ENCODE data around the gene PTHLH. TPM values are rescaled to one million over a fixed set of nuclear protein-coding genes. Genes with fewer than 3 reads are reported as not detected.

Gene PTHLH
- total RNA-seq, 1 experiment from 2014 or later, result 1.6 TPM

- Histone ChIP-seq H3K4me3 (no peak overlapping the region), H2AFZ (no peak overlapping the region), H3K9me2 (ENCODE audit: insufficient read depth) (no peaks in the 10 kb centered on the region), H3K27ac (no peak overlapping the region), H3K36me3 (ENCODE audit: low read depth) (no peaks in the 10 kb centered on the region), H3K79me2 (ENCODE audit: low read depth) (no peaks in the 10 kb centered on the region), H3F3A (ENCODE audit: insufficient read depth, low read depth) (no peaks in the 10 kb centered on the region; the same call in 1 of the 2 replicates), H3K27me3 (ENCODE audit: insufficient read depth, low read depth) (no peaks in the 10 kb centered on the region), H3K4me2 (no peak overlapping the region), H4K20me1 (ENCODE audit: insufficient read depth) (no peaks in the 10 kb centered on the region), H3K4me1 (replicated peaks; ENCODE audit: insufficient read depth) (no peaks in the 10 kb centered on the region), H3K9me3 (ENCODE audit: insufficient read depth, low read depth) (no peaks in the 10 kb centered on the region)
- CTCF ChIA-PET, result interaction anchor here (0.6 kb wide), 1 partner anchor 38 kb away, joined by 5 read pairs; no protein-coding TSS in a partner anchor
- intact Hi-C loops (cut with micrococcal nuclease; ENCODE audit: unreplicated experiment), result no loop called here
- no TSS peak for BruUV-seq (replicated peaks)
- TF ChIP-seq CTCF (conservative IDR thresholded peaks at IDR 0.05) (no peak), EZH2 (IDR thresholded peaks at IDR 0.05; ENCODE audit: low read depth) (no peak)
- POLR2A ChIA-PET (ENCODE audit: unreplicated experiment), result no interaction called here
- DNase-seq, result no peak
Observed at GRCh38 chr12:27940245-27940644, 32.3 kb downstream of the PTHLH start.

- Histone ChIP-seq H3K36me3 (ENCODE audit: low read depth) (no peaks in the 10 kb centered on the region), H3K79me2 (ENCODE audit: low read depth) (no peaks in the 10 kb centered on the region), H3K27me3 (ENCODE audit: insufficient read depth, low read depth) (no peaks in the 10 kb centered on the region), H3K4me1 (replicated peaks; ENCODE audit: insufficient read depth) (no peaks in the 10 kb centered on the region), H4K20me1 (ENCODE audit: insufficient read depth) (no peaks in the 10 kb centered on the region), H3K9me3 (ENCODE audit: insufficient read depth, low read depth) (no peaks in the 10 kb centered on the region), H3K27ac (no peak overlapping the region), H3K4me2 (no peak overlapping the region), H3F3A (ENCODE audit: insufficient read depth, low read depth) (no peaks in the 10 kb centered on the region; the same call in 1 of the 2 replicates), H3K4me3 (no peak overlapping the region), H3K9me2 (ENCODE audit: insufficient read depth) (no peaks in the 10 kb centered on the region), H2AFZ (no peak overlapping the region)
- BruUV-seq (replicated peaks), result no TSS peak
- intact Hi-C loops (cut with micrococcal nuclease; ENCODE audit: unreplicated experiment), result no loop called here
- POLR2A ChIA-PET (ENCODE audit: unreplicated experiment), result no interaction called here
- TF ChIP-seq EZH2 (IDR thresholded peaks at IDR 0.05; ENCODE audit: low read depth) (no peak), CTCF (conservative IDR thresholded peaks at IDR 0.05) (no peak)
- DNase-seq, result no peak
- CTCF ChIA-PET, result no interaction called here
Observed at GRCh38 chr12:27937768-27938167, 34.8 kb downstream of the PTHLH start.

- TF ChIP-seq EZH2 (IDR thresholded peaks at IDR 0.05; ENCODE audit: low read depth) (no peak), CTCF (conservative IDR thresholded peaks at IDR 0.05) (no peak)
- no TSS peak for BruUV-seq (replicated peaks)
Observed at GRCh38 chr12:27936196-27936595, 36.3 kb downstream of the PTHLH start.

More at GRCh38 chr12:27936196-27936595, 36.3 kb downstream of the PTHLH start:
- H3K9me3 ChIP-seq (ENCODE audit: insufficient read depth, low read depth), result no peaks in the 10 kb centered on the region
- H3K4me1 ChIP-seq (replicated peaks; ENCODE audit: insufficient read depth), result no peaks in the 10 kb centered on the region
- no peaks in the 10 kb centered on the region for H3K79me2 ChIP-seq (ENCODE audit: low read depth)
- ChIA-PET CTCF (interaction anchor here (0.7 kb wide), 2 partner anchors 119 to 290 kb away, joined by 9 to 10 read pairs; no protein-coding TSS in a partner anchor), POLR2A (ENCODE audit: unreplicated experiment) (interaction anchor here (0.6 kb wide), 1 partner anchor 28 kb away, joined by 3 read pairs; no protein-coding TSS in a partner anchor)
- no peaks in the 10 kb centered on the region; the same call in 1 of the 2 replicates for H3F3A ChIP-seq (ENCODE audit: insufficient read depth, low read depth)
- no peak overlapping the region for H2AFZ ChIP-seq
- no peaks in the 10 kb centered on the region for H3K27me3 ChIP-seq (ENCODE audit: insufficient read depth, low read depth)
- intact Hi-C loops (cut with micrococcal nuclease; ENCODE audit: unreplicated experiment), result no loop called here
- H3K4me3 ChIP-seq, result no peak overlapping the region
- no peak for DNase-seq
- H3K9me2 ChIP-seq (ENCODE audit: insufficient read depth), result no peaks in the 10 kb centered on the region
- no peaks in the 10 kb centered on the region for H4K20me1 ChIP-seq (ENCODE audit: insufficient read depth)
- H3K27ac ChIP-seq, result no peak overlapping the region
- H3K36me3 ChIP-seq (ENCODE audit: low read depth), result no peaks in the 10 kb centered on the region
- H3K4me2 ChIP-seq, result no peak overlapping the region
